ENCODE results near the gene ZMYM1. TPM values are rescaled to one million over a fixed set of nuclear protein-coding genes. Genes with fewer than 3 reads are reported as not detected.

ZMYM1 gene
- total and polyA plus RNA-seq, 2 of the 8 experiments (the other 6 are each of a cell fraction or from before 2014, with no cell fraction given) = 10.0 to 41.3 TPM

GRCh38 chr1:35062518-35063196, 16.5 kb upstream of the ZMYM1 start:
- H3K18ac ChIP-seq (ENCODE audit: extremely low read depth, low read length) = no peak overlapping the region
- H3K9me3 ChIP-seq (ENCODE audit: insufficient read depth in 2 of 2, low read depth in 1 of 2, low read length in 1 of 2) = peaks cover 7 to 11% of the 10 kb centered on the region in 2 experiments; a peak in 3 of 4 replicates
- H3K79me1 ChIP-seq (ENCODE audit: low read depth, low read length) = no peaks in the 10 kb centered on the region
- no peak overlapping the region for H4K5ac ChIP-seq (ENCODE audit: insufficient read length, low read depth, low read length)
- POLR2A ChIA-PET (ENCODE audit: partially characterized antibody) = interaction anchor here (1.1 to 1.5 kb wide), 2 partner anchors 10 to 16 kb away, joined by 4 read pairs; no protein-coding TSS in a partner anchor
- DNase-seq (ENCODE audit: low read depth in 1 of 2, low spot score in 2 of 2) (no peak), FAIRE-seq (no peak)
- 84% methylated on average over 4 of the region's 4 CpGs; no CpG with 5 or more reads in 1 of the 2 experiments for WGBS, 2 experiments (ENCODE audit: extremely low coverage in 1 of 2, insufficient coverage in 1 of 2, insufficient read length in 1 of 2, insufficient replicate concordance in 2 of 2, low coverage in 1 of 2, low lambda C conversion rate in 2 of 2, missing lambda C conversion rate in 1 of 2)
- no peak overlapping the region for H3K23ac ChIP-seq (ENCODE audit: insufficient read length)
- no peak overlapping the region for H2BK120ac ChIP-seq (replicated peaks; ENCODE audit: low read depth, low read length)
- no peak overlapping the region for H2BK15ac ChIP-seq (ENCODE audit: low read length)
- H3K79me2 ChIP-seq (ENCODE audit: control insufficient read depth in 1 of 2, insufficient read depth in 2 of 2, low read length in 2 of 2) = no peaks in the 10 kb centered on the region
- H3K14ac ChIP-seq (ENCODE audit: insufficient read length) = no peak overlapping the region
- no peak overlapping the region for H2BK12ac ChIP-seq (ENCODE audit: low read depth, low read length)
- no peak overlapping the region for H2BK5ac ChIP-seq (ENCODE audit: low read depth, low read length)
- no peak overlapping the region for H3K4me2 ChIP-seq (ENCODE audit: insufficient read depth in 1 of 2, low read depth in 2 of 2, low read length in 2 of 2)
- H3K27me3 ChIP-seq (replicated peaks in 1 of 4; ENCODE audit: control insufficient read depth in 3 of 4, extremely low read depth in 1 of 4, insufficient read depth in 3 of 4, low read length in 3 of 4) = no peaks in the 10 kb centered on the region
- no peaks in the 10 kb centered on the region for H4K20me1 ChIP-seq (replicated peaks in 1 of 2; ENCODE audit: control insufficient read depth in 1 of 2, insufficient read depth in 2 of 2, low read length in 2 of 2)
- no peak overlapping the region for H3K4me3 ChIP-seq (ENCODE audit: extremely low read depth in 1 of 4, insufficient read depth in 2 of 4, low read depth in 3 of 4, low read length in 4 of 4)
- H2AFZ ChIP-seq (ENCODE audit: low read length) = no peak overlapping the region
- no peak overlapping the region for H3K9ac ChIP-seq (replicated peaks in 1 of 4; ENCODE audit: extremely low read depth in 1 of 4, low read depth in 3 of 4, low read length in 3 of 4)
- H3K4ac ChIP-seq (replicated peaks; ENCODE audit: insufficient read length, low read depth, low read length) = no peak overlapping the region
- CTCF ChIA-PET (ENCODE audit: partially characterized antibody) = interaction anchor here (1.3 kb wide), 1 partner anchor 274 kb away, joined by 3 read pairs; no protein-coding TSS in a partner anchor
- H2BK20ac ChIP-seq (ENCODE audit: low read length) = no peak overlapping the region
- no peak overlapping the region for H4K8ac ChIP-seq (ENCODE audit: extremely low read depth, insufficient read depth, low read length)
- H3K4me1 ChIP-seq (replicated peaks in 1 of 4; ENCODE audit: control insufficient read depth in 3 of 4, insufficient read depth in 4 of 4, low read length in 3 of 4) = no peaks in the 10 kb centered on the region
- no peak overlapping the region for H3K56ac ChIP-seq (replicated peaks; ENCODE audit: insufficient read length, low read depth, low read length)
- H3K23me2 ChIP-seq (ENCODE audit: low read depth, low read length) = no peaks in the 10 kb centered on the region
- H3K36me3 ChIP-seq (ENCODE audit: control insufficient read depth in 2 of 4, insufficient read depth in 4 of 4, low read length in 3 of 4) = no peaks in the 10 kb centered on the region
- H3K27ac ChIP-seq (ENCODE audit: low read depth, low read length) = no peak overlapping the region
- H2AK5ac ChIP-seq (ENCODE audit: low read depth, low read length) = no peak overlapping the region
- no peak overlapping the region for H4K91ac ChIP-seq (replicated peaks; ENCODE audit: insufficient read length, low read length)
- TF ChIP-seq CHD1 (IDR thresholded peaks at IDR 0.05; ENCODE audit: low read depth, low read length) (no peak), SP4 (IDR thresholded peaks at IDR 0.05; ENCODE audit: low read length) (no peak), KDM1A (IDR thresholded peaks at IDR 0.05; ENCODE audit: borderline replicate concordance, low read length) (no peak), TBP (IDR thresholded peaks at IDR 0.05; ENCODE audit: low read depth, low read length) (no peak), HDAC6 (IDR thresholded peaks at IDR 0.05; ENCODE audit: low read depth, low read length) (no peak), SIN3A (conservative IDR thresholded peaks at IDR 0.05 in 1 of 2, IDR thresholded peaks at IDR 0.05 in 1 of 2; ENCODE audit: low read depth in 1 of 2, low read length in 2 of 2) (no peak), RAD21 (IDR thresholded peaks at IDR 0.05 in 1 of 2, conservative IDR thresholded peaks at IDR 0.05 in 1 of 2; ENCODE audit: low read depth in 2 of 2, low read length in 2 of 2) (no peak), TAF1 (IDR thresholded peaks at IDR 0.05; ENCODE audit: low read depth, low read length) (no peak), POU5F1 (IDR thresholded peaks at IDR 0.05; ENCODE audit: low read depth, low read length) (no peak), CTBP2 (IDR thresholded peaks at IDR 0.05; ENCODE audit: borderline replicate concordance, insufficient read depth, insufficient read length, low read length) (no peak), CEBPB (IDR thresholded peaks at IDR 0.05; ENCODE audit: low read depth, low read length) (no peak), SIRT6 (IDR thresholded peaks at IDR 0.05; ENCODE audit: low read length) (no peak), NRF1 (IDR thresholded peaks at IDR 0.05; ENCODE audit: low read depth, low read length) (no peak), MAFK (IDR thresholded peaks at IDR 0.05; ENCODE audit: low read depth, low read length) (no peak)
